ENCODE results near the gene PRRG3. TPM values are rescaled to one million over a fixed set of nuclear protein-coding genes. Genes with fewer than 3 reads are reported as not detected.

Gene PRRG3
- total and polyA plus RNA-seq, 2 donors (not counting 3 experiments of a cell fraction or from before 2014, with no cell fraction given), result not detected

- no peak overlapping the region for H2AFZ ChIP-seq (ENCODE audit: low read depth, low read length)
- dilution Hi-C loops (cut with MboI; ENCODE audit: extremely low pct_ligation_motif_present, low sequenced_read_pairs), result no loop called here
- FAIRE-seq, result no peak
- TF ChIP-seq CTCF (IDR thresholded peaks at IDR 0.05; ENCODE audit: extremely low read depth in 1 of 2, insufficient read depth in 1 of 2, low read depth in 1 of 2, low read length in 2 of 2) (no peak), JUN (IDR thresholded peaks at IDR 0.05; ENCODE audit: borderline replicate concordance, insufficient read depth, insufficient read length, low read depth) (no peak), MYC (IDR thresholded peaks at IDR 0.05; ENCODE audit: low read depth, low read length) (no peak), FOS (IDR thresholded peaks at IDR 0.05; ENCODE audit: borderline replicate concordance, insufficient read depth, low read length) (no peak), EZH2 (IDR thresholded peaks at IDR 0.05; ENCODE audit: borderline replicate concordance, low read depth, low read length, severe bottlenecking) (no peak), GATA2 (IDR thresholded peaks at IDR 0.05; ENCODE audit: insufficient read depth, insufficient read length, low read depth, low read length) (no peak)
- H3K79me2 ChIP-seq (ENCODE audit: control insufficient read depth, insufficient read depth, low read length), result no peaks in the 10 kb centered on the region
- no peaks in the 10 kb centered on the region for H3K27me3 ChIP-seq (ENCODE audit: control insufficient read depth in 2 of 2, insufficient read depth in 2 of 2, low read length in 2 of 2)
- H3K9me1 ChIP-seq (replicated peaks; ENCODE audit: control insufficient read depth, extremely low read depth, insufficient read depth, low read length), result no peaks in the 10 kb centered on the region
- DNase-seq (ENCODE audit: low read depth, low spot score), result no peak
- intact Hi-C loops (cut with micrococcal nuclease), result no loop called here
- no peak overlapping the region for H3K4me2 ChIP-seq (ENCODE audit: insufficient read depth, low read length)
- POLR2A ChIA-PET, result no interaction called here
- H3K4me1 ChIP-seq (ENCODE audit: control insufficient read depth, extremely low read depth, insufficient read depth, low read length), result no peaks in the 10 kb centered on the region
- no peaks in the 10 kb centered on the region for H3K36me3 ChIP-seq (ENCODE audit: control insufficient read depth in 2 of 2, extremely low read depth in 1 of 2, insufficient read depth in 2 of 2, low read length in 2 of 2)
- no peaks in the 10 kb centered on the region for H3K9me3 ChIP-seq (replicated peaks; ENCODE audit: control insufficient read depth, insufficient read depth, low read length)
- H4K20me1 ChIP-seq (replicated peaks; ENCODE audit: control insufficient read depth, extremely low read depth, insufficient read depth, low read length), result no peaks in the 10 kb centered on the region
- no peak overlapping the region for H3K9ac ChIP-seq (replicated peaks; ENCODE audit: extremely low read depth, insufficient read depth, low read length)
- no peak overlapping the region for H3K4me3 ChIP-seq (replicated peaks in 1 of 3; ENCODE audit: insufficient read depth in 1 of 3, low read depth in 1 of 3, low read length in 3 of 3)
- no TSS peak for BruUV-seq (replicated peaks)
- H3K27ac ChIP-seq (ENCODE audit: insufficient read depth, low read depth, low read length), result no peak overlapping the region
- CTCF ChIA-PET, result no interaction called here
Measured at GRCh38 chrX:151729056-151729725, 33.9 kb downstream of the PRRG3 start.
